ENCODE data around the gene SLIT3. TPM values are rescaled to one million over a fixed set of nuclear protein-coding genes. Genes with fewer than 3 reads are reported as not detected.

SLIT3 gene
- total and polyA plus RNA-seq, 2 experiments from 2014 or later: 0.59 to 0.71 TPM

GRCh38 chr5:169158764-169159163 is 142.2 kb downstream of the SLIT3 start:
- Histone ChIP-seq H4K20me1 (replicated peaks; ENCODE audit: insufficient read depth) (no peaks in the 10 kb centered on the region), H2AFZ (no peak overlapping the region), H3K4me3 (no peak overlapping the region), H3K4me1 (ENCODE audit: insufficient read depth) (no peaks in the 10 kb centered on the region), H3K27ac (ENCODE audit: low read depth) (no peak overlapping the region), H3K9me2 (ENCODE audit: insufficient read depth) (no peaks in the 10 kb centered on the region), H3K4me2 (no peak overlapping the region), H3K27me3 (ENCODE audit: insufficient read depth) (no peaks in the 10 kb centered on the region), H3K36me3 (ENCODE audit: insufficient read depth) (no peaks in the 10 kb centered on the region; the same call in 1 of the 2 replicates), H3F3A (replicated peaks; ENCODE audit: low read depth) (no peaks in the 10 kb centered on the region), H3K79me2 (replicated peaks; ENCODE audit: insufficient read depth) (no peaks in the 10 kb centered on the region)
- no peak for DNase-seq (ENCODE audit: low spot score)
- peaks cover 25% of the 10 kb centered on the region for H3K9me3 Mint-ChIP-seq
- no peak overlapping the region for H3K4me3 Mint-ChIP-seq
- ATAC-seq: no peak
- TF ChIP-seq ZNF331 (CRISPR knock-in tag; IDR thresholded peaks at IDR 0.05; ENCODE audit: low read depth): no peak
- TF ChIP-seq STAT1 (IDR thresholded peaks at IDR 0.05; ENCODE audit: unreplicated experiment): no peak
- peaks cover 19% of the 10 kb centered on the region; the same call in 2 of the 3 replicates for H3K36me3 Mint-ChIP-seq (ENCODE audit: low read depth)
- H3K27ac Mint-ChIP-seq: no peak overlapping the region
- no peaks in the 10 kb centered on the region for H3K27me3 Mint-ChIP-seq (ENCODE audit: insufficient read depth, low read depth, poor library complexity)
- peaks cover 11% of the 10 kb centered on the region for H3K4me1 Mint-ChIP-seq

GRCh38 chr5:169157064-169157463 is 143.9 kb downstream of the SLIT3 start:
- no peaks in the 10 kb centered on the region for H3K27me3 Mint-ChIP-seq (ENCODE audit: insufficient read depth, low read depth, poor library complexity)
- H3K9me3 Mint-ChIP-seq: peaks cover 25% of the 10 kb centered on the region
- H3K4me1 Mint-ChIP-seq: peaks cover 27% of the 10 kb centered on the region
- H3K27ac ChIP-seq (ENCODE audit: low read depth): no peak overlapping the region
- DNase-seq (ENCODE audit: low spot score) (no peak), ATAC-seq (no peak)
- no peaks in the 10 kb centered on the region for H3K79me2 ChIP-seq (replicated peaks; ENCODE audit: insufficient read depth)
- no peak overlapping the region for H3K27ac Mint-ChIP-seq
- H3K27me3 ChIP-seq (ENCODE audit: insufficient read depth): no peaks in the 10 kb centered on the region
- no peaks in the 10 kb centered on the region for H3F3A ChIP-seq (replicated peaks; ENCODE audit: low read depth)
- no peak overlapping the region for H3K4me3 ChIP-seq
- no peaks in the 10 kb centered on the region for H4K20me1 ChIP-seq (replicated peaks; ENCODE audit: insufficient read depth)
- no peak overlapping the region for H2AFZ ChIP-seq
- no peak overlapping the region for H3K4me3 Mint-ChIP-seq
- H3K4me1 ChIP-seq (ENCODE audit: insufficient read depth): peaks cover 5% of the 10 kb centered on the region; the same call in 1 of the 2 replicates
- no peaks in the 10 kb centered on the region; the same call in 1 of the 2 replicates for H3K36me3 ChIP-seq (ENCODE audit: insufficient read depth)
- no peaks in the 10 kb centered on the region for H3K9me2 ChIP-seq (ENCODE audit: insufficient read depth)
- peaks cover 19% of the 10 kb centered on the region; the same call in 2 of the 3 replicates for H3K36me3 Mint-ChIP-seq (ENCODE audit: low read depth)
- no peak overlapping the region for H3K4me2 ChIP-seq
- no peak for TF ChIP-seq EZH2phosphoT487 (IDR thresholded peaks at IDR 0.05; ENCODE audit: unreplicated experiment)
- TF ChIP-seq CREB1 (CRISPR knock-in tag; IDR thresholded peaks at IDR 0.05; ENCODE audit: low read depth): no peak
- no peak for TF ChIP-seq STAT1 (IDR thresholded peaks at IDR 0.05; ENCODE audit: unreplicated experiment)
- no peak for TF ChIP-seq JUNB (IDR thresholded peaks at IDR 0.05; ENCODE audit: unreplicated experiment)
- TF ChIP-seq, protein P1, sequence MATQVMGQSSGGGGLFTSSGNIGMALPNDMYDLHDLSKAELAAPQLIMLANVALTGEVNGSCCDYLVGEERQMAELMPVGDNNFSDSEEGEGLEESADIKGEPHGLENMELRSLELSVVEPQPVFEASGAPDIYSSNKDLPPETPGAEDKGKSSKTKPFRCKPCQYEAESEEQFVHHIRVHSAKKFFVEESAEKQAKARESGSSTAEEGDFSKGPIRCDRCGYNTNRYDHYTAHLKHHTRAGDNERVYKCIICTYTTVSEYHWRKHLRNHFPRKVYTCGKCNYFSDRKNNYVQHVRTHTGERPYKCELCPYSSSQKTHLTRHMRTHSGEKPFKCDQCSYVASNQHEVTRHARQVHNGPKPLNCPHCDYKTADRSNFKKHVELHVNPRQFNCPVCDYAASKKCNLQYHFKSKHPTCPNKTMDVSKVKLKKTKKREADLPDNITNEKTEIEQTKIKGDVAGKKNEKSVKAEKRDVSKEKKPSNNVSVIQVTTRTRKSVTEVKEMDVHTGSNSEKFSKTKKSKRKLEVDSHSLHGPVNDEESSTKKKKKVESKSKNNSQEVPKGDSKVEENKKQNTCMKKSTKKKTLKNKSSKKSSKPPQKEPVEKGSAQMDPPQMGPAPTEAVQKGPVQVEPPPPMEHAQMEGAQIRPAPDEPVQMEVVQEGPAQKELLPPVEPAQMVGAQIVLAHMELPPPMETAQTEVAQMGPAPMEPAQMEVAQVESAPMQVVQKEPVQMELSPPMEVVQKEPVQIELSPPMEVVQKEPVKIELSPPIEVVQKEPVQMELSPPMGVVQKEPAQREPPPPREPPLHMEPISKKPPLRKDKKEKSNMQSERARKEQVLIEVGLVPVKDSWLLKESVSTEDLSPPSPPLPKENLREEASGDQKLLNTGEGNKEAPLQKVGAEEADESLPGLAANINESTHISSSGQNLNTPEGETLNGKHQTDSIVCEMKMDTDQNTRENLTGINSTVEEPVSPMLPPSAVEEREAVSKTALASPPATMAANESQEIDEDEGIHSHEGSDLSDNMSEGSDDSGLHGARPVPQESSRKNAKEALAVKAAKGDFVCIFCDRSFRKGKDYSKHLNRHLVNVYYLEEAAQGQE (IDR thresholded peaks at IDR 0.05; ENCODE audit: unreplicated experiment): no peak
- TF ChIP-seq NANOG (IDR thresholded peaks at IDR 0.05; ENCODE audit: borderline replicate concordance): no peak
- TF ChIP-seq EZH2 (IDR thresholded peaks at IDR 0.05; ENCODE audit: low read depth, unreplicated experiment): no peak
- TF ChIP-seq POLR2AphosphoS5 (IDR thresholded peaks at IDR 0.05; ENCODE audit: low read depth): no peak
- TF ChIP-seq ETS1 (IDR thresholded peaks at IDR 0.05): no peak
- TF ChIP-seq ZNF114 (CRISPR knock-in tag; IDR thresholded peaks at IDR 0.05): no peak
- no peak for TF ChIP-seq ZNF331 (CRISPR knock-in tag; IDR thresholded peaks at IDR 0.05; ENCODE audit: low read depth)
- TF ChIP-seq, protein P2, sequence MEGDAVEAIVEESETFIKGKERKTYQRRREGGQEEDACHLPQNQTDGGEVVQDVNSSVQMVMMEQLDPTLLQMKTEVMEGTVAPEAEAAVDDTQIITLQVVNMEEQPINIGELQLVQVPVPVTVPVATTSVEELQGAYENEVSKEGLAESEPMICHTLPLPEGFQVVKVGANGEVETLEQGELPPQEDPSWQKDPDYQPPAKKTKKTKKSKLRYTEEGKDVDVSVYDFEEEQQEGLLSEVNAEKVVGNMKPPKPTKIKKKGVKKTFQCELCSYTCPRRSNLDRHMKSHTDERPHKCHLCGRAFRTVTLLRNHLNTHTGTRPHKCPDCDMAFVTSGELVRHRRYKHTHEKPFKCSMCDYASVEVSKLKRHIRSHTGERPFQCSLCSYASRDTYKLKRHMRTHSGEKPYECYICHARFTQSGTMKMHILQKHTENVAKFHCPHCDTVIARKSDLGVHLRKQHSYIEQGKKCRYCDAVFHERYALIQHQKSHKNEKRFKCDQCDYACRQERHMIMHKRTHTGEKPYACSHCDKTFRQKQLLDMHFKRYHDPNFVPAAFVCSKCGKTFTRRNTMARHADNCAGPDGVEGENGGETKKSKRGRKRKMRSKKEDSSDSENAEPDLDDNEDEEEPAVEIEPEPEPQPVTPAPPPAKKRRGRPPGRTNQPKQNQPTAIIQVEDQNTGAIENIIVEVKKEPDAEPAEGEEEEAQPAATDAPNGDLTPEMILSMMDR (conservative IDR thresholded peaks at IDR 0.05; ENCODE audit: low read depth in 2 of 2): no peak

All from GM23338 (cell line).